ENCODE measurements around the gene SLK.

SLK gene

DNA sequence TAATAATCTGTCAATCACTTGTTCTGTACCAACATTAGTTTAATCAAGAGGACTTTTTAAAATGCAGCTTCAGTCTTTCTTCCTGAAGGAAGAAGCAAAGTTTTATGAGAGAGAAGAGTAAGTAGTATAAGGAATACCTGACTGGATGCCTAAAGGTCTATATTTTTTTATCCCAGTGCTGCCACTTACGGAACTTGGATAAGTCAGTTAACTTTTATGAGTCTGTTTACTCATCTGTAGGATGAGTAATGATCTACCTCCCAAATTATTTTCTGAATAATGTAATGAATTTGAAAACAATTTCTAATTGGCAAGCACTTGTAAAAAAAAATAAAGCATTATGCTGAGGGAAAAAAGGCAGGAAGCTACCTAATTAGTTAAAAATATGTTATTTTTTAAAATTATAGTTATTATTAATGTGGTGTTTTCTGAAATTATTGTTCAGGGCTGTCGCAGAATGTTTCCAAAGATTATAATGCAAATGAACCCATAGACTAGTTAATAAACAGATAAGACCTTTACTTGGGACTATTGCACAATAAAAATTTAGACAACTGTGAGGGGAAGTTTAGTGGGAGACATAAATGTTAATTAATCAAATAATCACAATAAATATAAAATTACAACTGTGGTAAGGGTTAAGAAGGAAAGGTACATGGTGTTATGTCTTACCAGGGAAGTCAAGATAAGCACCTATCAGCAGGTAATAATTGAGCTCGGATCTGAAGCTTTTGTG lies 24.6 kb downstream of the SLK start:
- no peak for ATAC-seq

DNA sequence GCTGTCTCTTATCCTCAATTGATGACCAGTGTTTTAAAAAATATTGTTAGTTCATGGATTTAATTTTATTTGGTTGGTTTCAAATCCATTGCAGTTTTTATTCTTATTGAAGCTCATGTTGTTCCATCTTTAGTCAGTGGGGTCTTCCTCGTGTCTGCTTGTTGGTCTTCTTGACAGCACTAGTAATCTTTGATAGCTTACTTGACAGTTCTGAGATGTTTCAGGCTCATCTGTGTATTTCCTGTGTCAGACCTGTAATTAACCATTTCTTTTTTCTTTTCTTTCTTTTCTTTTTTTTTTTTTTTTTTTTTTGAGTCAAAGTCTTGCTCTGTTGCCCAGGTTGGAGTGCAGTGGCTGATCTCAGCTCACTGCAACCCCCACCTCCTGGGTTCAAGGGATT lies 28.2 kb downstream of the SLK start:
- ATAC-seq, result no peak

DNA sequence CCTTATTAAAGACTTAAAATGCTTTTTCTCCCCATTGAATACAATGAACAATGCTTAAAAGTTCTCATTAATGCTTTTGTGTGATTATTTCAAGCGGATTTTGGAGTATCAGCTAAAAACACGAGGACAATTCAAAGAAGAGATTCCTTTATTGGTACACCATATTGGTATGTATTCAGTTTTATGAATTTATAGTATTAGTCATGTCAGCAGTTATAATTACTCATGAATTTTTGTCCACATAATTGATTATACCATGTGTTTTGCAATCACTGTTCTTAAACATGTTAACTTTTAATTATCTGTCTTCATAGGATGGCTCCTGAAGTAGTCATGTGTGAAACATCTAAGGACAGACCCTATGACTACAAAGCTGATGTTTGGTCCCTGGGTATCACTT lies 31.9 kb downstream of the SLK start:
- no peak for ATAC-seq

DNA sequence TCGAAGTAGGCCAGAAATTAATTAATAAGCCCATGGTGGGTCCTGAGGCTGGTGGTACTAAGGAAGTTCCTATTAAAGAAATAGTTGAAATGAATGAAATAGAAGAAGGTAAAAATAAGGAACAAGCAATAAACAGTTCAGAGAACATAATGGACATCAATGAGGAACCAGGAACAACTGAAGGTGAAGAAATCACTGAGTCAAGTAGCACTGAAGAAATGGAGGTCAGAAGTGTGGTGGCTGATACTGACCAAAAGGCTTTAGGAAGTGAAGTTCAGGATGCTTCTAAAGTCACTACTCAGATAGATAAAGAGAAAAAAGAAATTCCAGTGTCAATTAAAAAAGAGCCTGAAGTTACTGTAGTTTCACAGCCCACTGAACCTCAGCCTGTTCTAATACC lies 36.0 kb downstream of the SLK start:
- no peak for ATAC-seq

DNA sequence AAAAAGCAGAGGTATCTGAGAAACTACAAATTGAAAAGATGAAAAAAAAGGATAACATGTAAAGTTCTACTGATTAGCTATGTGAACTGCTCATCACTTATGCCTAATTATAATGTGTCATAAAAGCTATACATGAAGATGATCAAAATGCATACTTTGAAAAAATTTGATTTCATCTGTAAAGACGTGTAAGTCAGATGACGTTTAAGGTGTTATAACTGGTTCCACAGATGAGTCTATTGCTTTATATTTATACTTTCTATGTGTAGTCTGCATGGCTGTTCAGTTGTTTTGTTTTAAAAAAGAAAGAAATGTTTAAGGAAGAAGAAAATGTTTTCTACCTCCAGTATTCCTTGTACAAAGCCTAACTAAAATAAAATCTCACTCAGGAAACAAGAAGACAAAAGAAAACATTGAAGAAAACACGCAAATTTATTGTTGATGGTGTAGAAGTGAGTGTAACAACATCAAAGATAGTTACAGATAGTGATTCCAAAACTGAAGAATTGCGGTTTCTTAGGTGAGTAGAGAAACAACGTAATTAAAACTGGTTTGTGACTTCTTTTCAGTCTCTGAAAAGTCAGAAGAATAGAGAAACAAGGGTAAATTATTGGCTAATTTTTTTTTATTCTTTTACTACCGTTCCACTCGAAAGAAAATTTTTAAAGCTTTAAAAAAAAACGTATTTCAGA lies 38.4 kb downstream of the SLK start:
- peak; percentile 70 for ATAC-seq

DNA sequence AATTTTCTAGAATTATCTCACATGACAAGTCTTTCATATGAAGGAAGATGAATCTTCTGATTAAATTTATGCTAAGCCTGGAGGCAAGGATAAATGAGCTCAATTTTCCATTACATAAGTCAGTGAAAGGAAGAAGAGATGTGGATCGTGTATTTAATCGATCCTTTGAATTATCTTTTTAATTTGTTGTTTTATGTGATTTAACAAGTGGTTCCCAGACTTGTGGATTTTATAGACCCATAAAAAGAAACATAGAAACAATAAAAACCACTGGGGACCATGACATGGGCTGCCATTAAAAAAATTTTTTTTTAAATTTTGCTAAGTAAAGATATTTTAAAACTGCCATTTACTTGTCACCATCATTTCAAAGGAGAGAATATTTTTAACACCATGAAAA lies 45.0 kb downstream of the SLK start:
- ATAC-seq, result no peak

DNA sequence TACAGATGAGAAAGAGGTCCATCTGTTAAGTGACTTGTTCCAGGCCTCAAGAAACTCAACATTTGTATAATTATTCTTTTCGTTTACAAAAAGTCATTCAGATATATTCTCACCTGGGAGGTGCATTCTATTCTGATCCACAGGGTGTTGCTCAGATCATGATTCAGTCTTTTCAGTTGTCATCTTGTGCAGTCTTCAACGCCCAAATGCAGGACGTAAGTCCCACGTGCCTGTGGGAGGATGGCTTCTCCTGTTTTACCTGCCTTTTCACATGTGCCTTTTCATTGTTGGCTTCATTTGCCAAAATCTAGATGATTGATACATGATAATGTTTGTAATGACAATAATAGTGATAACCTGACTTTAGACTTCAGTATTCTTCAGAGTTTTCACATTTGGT lies 46.5 kb downstream of the SLK start:
- no peak for ATAC-seq

DNA sequence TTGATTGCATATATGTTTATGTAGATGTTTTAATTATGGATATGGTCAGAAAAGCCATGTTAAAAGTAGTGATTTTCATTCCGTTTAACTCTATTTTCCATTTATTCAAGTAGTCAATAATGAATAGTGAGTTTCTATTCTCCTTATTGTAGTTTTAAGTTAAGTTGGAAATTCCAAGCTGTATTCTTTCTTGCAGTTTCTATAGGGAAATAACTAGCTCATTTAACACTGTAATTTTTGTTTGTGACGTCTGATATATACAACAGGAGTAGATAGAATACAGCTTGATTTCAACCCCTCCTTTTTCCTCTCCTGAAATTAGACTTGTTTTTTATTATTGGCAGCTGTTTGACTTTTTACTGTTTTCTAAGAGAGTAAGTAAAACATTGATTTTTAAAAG lies 47.2 kb downstream of the SLK start:
- ATAC-seq, result no peak

DNA sequence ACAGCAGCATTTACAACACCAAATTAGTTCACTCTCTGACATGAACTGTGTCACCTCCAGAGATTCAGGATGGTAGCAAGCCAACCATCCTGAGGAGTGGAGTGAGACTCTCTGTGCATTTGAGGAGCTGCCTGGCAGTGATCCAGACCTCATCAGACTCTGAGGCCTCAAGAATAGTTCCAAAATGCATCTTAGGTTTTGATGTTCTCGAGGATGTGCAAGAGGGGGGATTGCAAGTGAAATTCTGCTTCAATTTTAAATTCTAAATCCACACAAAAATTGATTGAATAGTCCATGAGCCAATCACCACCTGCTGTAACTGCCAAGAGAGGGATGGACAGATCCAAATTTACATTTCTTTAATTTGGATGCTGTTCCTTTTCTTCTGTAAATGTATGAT lies 49.7 kb downstream of the SLK start:
- ATAC-seq, result no peak

DNA sequence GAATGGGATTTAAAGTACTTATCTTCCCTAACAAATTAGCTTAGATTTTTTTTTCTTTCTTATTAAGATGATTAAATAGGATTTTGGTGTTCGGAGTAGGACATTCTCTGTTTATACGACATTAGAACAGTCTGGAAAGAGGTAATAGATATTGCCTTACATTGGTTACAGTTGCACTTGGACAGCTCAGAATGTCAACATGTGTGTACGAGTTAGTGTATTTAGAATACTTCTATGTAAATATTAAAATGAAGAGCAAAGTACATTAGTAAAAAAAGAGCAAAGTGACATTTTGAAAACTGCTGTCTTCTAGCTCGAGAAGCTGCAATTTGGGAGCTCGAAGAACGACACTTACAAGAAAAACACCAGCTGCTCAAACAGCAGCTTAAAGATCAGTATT lies 51.5 kb downstream of the SLK start:
- ATAC-seq, result no peak

DNA sequence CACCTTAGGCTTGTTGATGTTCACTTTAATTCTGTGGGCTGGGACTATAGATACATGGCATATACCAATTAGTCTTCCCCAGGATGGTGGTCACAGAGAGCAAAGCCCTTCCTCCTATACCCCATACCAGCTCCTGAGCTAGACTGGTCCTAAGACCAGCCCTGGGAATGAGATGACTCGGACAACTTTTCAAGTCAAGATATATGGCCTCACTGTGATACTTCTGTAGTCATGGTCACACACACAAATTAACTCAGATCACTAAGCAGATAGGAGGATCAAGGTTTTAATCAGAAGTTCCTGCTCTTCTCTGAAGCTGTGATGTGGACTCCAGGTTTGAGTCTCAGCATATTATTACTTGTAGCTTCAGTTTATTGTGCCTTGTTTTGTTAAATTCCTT lies 53.1 kb downstream of the SLK start:
- ATAC-seq, result peak in 1 of 2 donors; percentile 15

DNA sequence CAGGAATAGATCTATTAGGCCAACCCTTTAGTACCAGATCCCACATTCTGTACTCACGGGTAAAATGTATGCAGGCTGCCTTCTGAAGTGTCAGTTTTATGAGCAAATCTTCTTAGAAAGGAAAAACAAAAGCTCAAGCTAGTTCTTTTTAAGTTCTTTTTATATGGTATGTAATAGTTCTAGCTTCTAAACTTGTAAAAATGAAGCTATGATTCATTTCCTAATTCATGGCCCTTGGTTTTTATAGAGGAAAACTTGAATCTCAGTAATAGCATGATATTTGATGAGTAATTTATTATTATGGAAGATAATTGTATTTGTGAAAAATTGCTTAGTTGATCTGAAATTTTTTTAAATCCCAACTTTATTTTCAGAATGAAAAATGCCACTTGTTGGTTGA lies 54.3 kb downstream of the SLK start:
- no peak for ATAC-seq

DNA sequence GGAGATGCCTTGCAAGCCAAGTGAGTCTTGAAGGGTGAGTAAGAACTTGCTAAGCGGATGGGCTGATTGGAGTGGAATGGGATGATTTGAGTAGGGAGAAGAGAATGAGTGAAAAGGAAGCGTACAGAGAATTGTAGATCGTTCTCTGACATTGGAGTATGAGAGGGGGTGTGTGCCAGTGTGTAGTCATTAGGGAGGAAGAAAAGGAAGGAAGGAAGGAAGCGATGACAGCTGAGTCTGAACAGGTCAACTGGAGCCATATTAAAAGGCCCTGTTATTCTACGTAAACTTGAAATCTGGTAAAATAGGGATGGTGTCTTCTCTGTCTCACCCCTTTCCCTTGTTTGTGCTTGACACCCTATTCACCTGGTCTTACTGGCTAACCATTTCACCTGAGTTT lies 55.1 kb downstream of the SLK start:
- no peak for ATAC-seq

DNA sequence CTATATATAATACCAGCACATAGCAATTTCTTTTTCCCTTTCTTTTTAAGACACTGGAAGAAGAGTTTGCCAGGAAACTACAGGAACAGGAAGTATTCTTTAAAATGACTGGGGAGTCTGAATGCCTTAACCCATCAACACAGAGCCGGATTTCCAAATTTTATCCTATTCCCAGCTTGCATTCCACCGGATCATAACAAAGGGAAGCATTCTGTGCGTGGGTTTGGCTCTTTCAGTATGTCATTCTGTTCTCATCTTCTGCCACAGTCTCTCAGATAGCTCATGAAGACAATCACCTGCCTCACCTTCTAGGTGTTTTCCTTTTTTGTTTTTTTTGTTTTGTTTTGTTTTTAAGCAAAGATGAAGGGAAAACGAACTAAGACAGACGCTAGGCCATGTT lies 58.6 kb downstream of the SLK start:
- ATAC-seq, result no peak

DNA sequence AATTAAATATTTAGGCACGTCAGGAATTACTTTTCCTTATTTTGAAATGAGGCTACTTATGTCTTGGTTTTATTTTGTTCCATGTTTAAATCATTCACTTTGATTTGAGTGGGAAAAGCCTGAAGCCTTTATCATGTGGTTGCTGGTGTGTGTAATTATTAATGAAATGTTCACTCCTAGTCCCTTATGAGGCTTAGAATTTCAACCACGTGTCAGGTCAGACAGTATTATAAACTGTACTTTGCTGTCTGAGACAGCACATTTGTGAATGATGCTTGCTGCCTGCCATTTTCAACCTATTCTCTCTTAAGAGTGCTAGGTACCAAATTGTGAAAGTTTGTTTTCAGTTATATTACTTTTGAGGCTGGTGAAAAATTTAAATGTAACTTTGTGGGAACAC lies 59.8 kb downstream of the SLK start:
- ATAC-seq, result no peak

DNA sequence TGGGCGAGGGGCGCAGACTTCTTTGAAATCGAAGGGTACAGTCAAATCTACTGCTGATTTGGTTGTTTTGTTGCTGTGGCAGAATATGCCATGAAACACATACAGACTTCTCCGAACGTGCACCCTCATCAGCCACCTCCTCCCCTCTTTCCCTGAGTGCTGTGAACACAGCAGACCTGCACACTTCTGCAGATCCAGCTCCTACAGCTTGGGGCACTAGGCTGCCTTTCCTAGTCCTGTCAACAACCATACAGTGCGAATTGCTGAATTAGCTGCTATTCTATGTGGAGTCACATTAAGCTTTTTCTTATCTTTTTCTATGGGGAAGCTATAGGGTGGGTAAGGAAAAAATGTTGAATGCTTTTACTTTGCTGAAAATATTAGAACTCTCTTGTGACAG lies 61.2 kb downstream of the SLK start:
- peak; percentile 68 to 79 for ATAC-seq

DNA sequence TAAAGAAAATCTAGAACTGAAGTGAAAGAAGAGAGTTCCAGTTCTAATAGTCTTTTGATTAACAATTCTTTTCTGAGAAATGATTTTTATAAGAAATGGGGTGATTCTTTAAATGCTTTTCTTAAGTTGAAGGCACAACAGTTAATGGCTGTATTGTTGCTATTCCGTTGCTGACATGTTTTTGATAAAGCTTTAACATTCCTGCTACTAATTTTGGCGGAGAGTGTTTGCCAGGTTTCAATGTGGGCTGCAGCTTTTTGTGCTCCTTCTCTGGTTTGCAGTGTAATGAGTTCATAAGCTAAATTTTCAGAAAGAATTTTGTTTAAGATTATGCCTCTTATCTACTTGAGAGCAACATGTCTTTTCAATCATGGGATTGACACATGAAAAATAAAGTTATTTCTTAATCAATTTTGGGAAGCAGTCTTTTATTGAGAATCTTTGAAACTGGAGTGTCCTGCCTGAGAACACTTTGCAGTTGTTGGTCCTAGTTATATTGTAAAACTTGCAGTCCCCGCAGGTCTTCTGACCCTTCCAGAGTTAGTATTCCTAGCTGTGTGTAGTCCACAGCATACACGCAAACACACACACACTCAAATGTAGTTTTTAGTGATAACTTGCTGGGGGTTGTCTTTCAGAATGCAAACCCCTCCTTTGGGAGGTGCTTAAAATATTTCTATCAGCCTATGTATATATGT lies 62.0 kb downstream of the SLK start:
- ATAC-seq, result no peak

DNA sequence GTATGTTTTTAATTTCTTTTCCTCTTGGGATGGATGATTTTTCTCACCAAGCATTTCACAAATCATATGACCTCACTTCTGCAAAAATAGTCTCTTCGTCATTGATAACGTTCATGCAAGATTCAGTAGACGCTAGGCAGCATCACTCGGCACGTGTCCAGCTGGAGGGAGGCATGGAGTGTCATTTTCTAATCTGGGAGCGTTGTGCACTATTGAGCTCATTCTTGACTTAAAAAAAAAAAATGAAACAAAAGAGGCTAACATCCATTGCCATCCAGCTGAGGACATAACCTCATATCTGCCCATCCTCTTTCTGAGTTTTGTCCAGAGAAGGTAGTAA lies 62.6 kb downstream of the SLK start:
- ATAC-seq, result no peak

DNA sequence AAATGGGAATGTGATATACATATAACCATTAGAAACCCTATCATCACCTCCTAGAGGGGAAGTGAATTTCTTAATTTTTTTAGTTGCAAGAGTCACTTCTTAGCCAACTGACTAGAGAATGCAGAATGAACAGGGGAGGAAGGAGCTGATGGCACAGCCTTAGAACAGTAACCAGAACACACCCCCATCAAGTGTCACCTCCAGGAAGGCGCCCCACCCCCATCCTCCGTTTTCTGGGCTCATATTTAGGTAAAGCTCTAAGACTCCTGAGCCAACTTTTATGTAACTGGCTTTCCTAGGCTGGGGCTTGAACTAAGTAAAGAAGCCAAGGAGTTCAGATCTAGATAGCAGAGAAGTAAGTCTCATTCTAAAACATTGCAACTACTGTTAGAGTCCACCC lies 64.7 kb downstream of the SLK start:
- no peak for ATAC-seq

DNA sequence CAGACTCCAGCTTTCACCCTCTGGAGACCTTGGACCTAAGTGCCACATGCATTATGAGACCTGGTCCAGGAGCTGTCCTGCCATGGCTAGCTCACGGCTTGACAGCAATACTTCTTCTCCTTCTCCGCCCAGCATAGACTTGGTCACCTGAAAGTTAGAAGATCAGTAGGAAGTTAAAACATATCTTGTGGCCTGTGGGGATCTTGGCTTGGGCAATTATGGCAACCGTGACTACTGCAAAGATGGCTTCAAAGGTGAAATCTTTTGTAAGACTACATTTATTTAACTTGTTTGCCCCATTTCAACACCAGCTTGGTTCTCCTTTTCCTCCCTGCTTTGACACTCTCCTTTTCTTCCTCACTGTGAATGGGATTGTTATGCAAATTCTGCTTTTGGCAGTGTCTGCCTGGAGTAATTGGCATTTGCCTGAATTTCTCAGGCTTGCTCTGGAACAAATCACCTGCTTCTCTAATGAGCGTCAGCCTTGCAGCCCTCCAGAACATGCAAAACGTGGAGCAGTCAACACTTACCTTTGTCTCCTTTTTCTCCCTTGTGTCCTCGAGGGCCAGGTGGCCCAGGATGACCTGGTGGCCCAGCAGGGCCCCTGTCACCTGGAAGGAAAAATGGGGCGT lies 65.3 kb downstream of the SLK start:
- ATAC-seq, result no peak

DNA sequence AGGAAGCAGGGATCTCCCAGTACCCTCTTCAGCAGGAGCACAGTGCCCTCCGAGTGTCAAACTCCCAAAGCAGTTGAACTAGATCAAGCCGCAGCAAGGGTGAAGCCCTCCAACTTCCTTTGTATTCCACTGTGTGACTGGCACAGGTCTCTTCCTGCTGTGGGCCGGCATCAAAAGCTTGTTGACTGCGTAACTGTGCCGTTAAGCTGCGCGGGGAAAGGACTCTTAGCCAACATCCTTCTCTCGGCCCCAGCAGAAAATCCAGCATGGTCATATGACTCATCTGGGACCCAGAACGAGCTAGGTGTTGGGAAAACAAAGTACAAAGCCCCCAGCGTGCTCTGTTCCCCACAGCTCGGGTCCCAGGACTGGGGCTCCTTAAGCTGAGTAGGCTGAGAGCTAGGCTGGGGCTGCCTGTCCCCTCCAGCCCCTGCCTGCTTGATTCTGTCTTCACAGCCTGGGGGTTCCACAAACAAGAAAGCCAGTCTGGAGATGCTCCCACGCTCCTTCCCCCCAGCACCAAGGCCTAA lies 66.5 kb downstream of the SLK start:
- ATAC-seq, result no peak

DNA sequence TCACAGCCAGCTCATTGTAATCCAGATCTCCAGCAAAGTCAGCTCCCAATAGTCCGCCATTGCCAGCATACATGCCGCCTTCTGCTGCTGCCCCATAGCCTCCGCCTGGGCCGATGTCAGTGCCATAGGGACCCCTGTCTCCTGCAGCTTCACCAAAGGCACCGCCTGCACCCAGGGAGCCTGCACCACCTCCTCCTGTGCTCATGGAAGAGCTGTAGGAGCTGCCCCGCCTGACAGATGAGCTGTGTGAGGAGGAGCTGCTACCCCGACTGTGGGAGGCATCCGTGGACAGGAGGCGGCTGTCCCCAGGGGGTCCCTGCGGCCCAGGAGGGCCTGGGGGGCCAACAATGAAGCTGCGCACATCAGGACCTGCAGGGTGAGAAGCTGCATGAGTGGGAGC lies 67.0 kb downstream of the SLK start:
- no peak for ATAC-seq

DNA sequence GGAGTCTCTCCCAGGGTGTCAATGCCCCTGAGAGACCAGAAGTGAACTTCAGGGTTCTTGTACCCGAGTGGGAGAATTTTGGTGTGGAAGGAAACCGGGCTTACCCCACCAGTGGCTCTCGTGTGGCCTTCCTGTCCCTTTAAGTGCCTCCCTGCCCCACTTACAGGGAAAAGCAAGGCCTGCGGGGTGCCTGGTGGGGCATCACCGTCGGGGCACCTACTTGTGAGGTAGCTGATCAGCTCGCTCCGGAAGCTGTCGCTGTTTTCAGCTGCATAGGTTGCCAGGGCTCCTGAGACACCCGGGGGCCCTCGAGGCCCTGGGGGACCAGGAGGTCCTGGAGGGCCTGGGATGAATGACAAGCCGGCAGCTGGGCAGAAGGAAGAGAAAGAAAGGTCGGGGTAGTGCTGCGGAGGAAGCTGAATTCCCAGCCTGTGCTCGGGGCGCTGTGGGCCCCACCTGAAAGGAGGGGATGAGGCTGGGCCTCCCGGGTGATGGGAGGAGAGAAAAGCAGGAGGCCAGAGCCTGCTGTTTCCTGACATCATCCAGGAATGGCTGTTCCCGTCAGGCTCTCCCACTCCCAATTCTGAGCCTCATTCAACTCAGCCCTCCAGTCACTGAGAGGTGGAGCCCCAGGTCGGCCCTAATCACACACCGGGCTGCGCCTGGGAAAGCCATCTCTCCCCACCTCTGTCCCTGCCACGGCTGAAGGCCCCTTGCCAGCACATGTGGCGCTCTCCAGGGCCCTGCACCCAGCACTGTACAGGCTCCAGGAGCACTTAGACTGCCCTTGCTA lies 67.7 kb downstream of the SLK start:
- no peak for ATAC-seq

All from activated CD4-positive, CD25-positive, alpha-beta regulatory T cell treated with anti-CD3 and anti-CD28 coated beads, Interleukin-2, amount 50 U/mL, for 24 hours (primary cell).